Spinal cord (tissue), 10 donors: Measurements from ENCODE around the gene PRUNE2. TPM values are rescaled to one million over a fixed set of nuclear protein-coding genes. Genes with fewer than 3 reads are reported as not detected.

Experiments used
- DNase-seq, 6 donors: peaks; one replicate each; pipeline versions ENCODE4 v3.0.0 to v3.0.0-alpha.2; 2013 to 2015; ENCODE audit warnings: low spot score in 6 of 6, low read depth in 4 of 6
- H3K27ac ChIP-seq: one replicate; pipeline ENCODE4 v1.5.1; 2013; ENCODE audit warnings: low read depth, low read length, control low read depth
- H3K27me3 ChIP-seq: one replicate; pipeline ENCODE4 v1.6.1; 2013; ENCODE audit warnings: low read length; ENCODE audit not compliant: control insufficient read depth, insufficient read depth
- H3K36me3 ChIP-seq: one replicate; pipeline ENCODE4 v1.6.1; 2013; ENCODE audit warnings: low read length; ENCODE audit not compliant: control insufficient read depth, insufficient read depth
- H3K4me1 ChIP-seq: one replicate; pipeline ENCODE4 v1.6.1; 2013; ENCODE audit warnings: low read length; ENCODE audit not compliant: control insufficient read depth, insufficient read depth
- H3K4me3 ChIP-seq: one replicate; pipeline ENCODE4 v1.5.1; 2013; ENCODE audit warnings: low read depth, low read length, control low read depth
- H3K9me3 ChIP-seq: one replicate; pipeline ENCODE4 v1.6.1; 2013; ENCODE audit warnings: low read length; ENCODE audit not compliant: control insufficient read depth, insufficient read depth
- WGBS: methylation state at CpG from one replicate; pipeline ENCODE4 v1.1.5; 2013; ENCODE audit warnings: missing lambda C conversion rate; ENCODE audit not compliant: insufficient coverage; 5-methylcytosine and 5-hydroxymethylcytosine counted together
- polyA plus RNA-seq, 2 donors: library from polyadenylated mRNA; unstranded; fragments of 120-200 nt; gene quantifications; one replicate each; pipeline ENCODE4 v1.2.1, GENCODE V29; 2013; ENCODE audit not compliant: insufficient read length in 2 of 2
- total RNA-seq, 2 donors: library from RNA; depleted of rRNA in 1 of 2; stranded (reverse); fragments of 120-200 nt in 1 of 2; fragments of >200 nt in 1 of 2; gene quantifications; one replicate each; pipeline versions ENCODE4 v1.2.3 to v1.2.4, GENCODE V29; 2013 to 2014
- donor health status: healthy.

PRUNE2 gene
- total and polyA plus RNA-seq, 4 donors, result 19.7 to 166 (median 50.7) TPM

DNA sequence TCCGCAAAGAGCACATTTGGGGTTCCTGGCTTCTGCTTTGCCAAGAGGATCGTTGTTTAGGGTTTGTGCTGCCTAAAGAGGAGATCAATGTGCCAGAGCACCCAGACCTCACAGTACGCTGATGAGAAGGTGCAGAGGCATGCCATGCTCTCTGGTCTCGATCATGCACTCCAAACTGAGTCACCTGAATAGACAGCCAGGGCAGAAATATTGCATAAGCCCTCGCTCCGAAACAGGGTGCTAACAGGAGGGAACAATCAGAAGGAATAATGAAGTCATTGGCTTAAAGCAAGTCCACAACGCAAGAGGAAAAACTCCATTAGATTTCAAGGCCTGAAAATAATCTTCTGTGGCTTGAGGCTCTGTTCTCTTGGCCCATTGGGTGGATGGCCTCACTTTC lies 322.7 kb downstream of the PRUNE2 start:
- no peaks in the 10 kb centered on the region for H3K4me1 ChIP-seq
- H3K36me3 ChIP-seq, result no peaks in the 10 kb centered on the region
- no peak overlapping the region for H3K4me3 ChIP-seq
- no peak overlapping the region for H3K27ac ChIP-seq
- no peaks in the 10 kb centered on the region for H3K27me3 ChIP-seq
- 88% methylated on average over 7 of the region's 7 CpGs for WGBS
- DNase-seq, result no peak
- H3K9me3 ChIP-seq, result no peaks in the 10 kb centered on the region

DNA sequence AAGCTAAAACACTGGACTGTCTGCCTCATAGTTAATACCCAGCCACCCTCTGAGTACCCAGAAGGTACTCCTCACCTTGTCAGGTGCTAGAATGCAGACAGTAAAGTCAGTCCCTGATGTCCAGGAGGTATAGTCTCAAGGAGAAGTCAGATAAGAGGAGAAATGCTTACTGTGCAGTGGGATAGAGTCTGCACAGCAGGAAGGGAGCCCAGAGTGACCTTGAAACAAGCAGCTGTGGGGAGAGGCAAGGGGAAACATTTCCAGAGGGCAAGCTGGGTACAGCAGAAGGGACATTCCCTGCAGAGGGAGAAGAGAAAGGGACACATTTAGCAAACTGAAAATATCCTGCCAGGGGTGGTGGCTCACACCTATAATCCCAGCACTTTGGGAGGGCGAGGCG lies 324.2 kb downstream of the PRUNE2 start:
- H3K9me3 ChIP-seq, result no peaks in the 10 kb centered on the region

DNA sequence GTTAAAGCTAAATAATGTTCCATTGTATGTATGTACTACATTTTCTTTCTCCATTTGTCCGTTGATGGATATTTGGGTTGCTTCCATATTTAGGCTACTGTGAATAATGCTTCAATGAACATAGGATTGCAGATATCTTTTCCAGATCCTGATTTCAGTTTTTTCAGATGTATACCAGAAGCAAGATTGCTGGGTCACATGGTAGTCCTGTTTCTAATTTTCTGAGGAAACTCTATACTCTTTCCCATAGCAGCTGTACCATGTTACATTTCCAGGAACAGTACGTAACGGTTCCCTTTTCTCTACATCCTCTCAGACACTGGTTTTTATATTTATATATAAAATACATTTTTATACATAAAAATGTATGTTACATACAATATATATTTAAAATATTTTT lies 325.1 kb downstream of the PRUNE2 start:
- H3K4me1 ChIP-seq, result no peaks in the 10 kb centered on the region
- no peak overlapping the region for H3K4me3 ChIP-seq
- no peak for DNase-seq
- no peaks in the 10 kb centered on the region for H3K27me3 ChIP-seq
- no peak overlapping the region for H3K27ac ChIP-seq
- H3K9me3 ChIP-seq, result no peaks in the 10 kb centered on the region
- no peaks in the 10 kb centered on the region for H3K36me3 ChIP-seq
- no CpG with 5 or more reads among the region's 3 CpGs for WGBS

More for the DNA sequence above, 324.2 kb downstream of the PRUNE2 start:
- H3K4me3 ChIP-seq, result no peak overlapping the region
- H3K27me3 ChIP-seq, result no peaks in the 10 kb centered on the region
- no peaks in the 10 kb centered on the region for H3K4me1 ChIP-seq
- H3K36me3 ChIP-seq, result no peaks in the 10 kb centered on the region
- no CpG with 5 or more reads among the region's 2 CpGs for WGBS
- DNase-seq, result no peak
- H3K27ac ChIP-seq, result no peak overlapping the region

DNA sequence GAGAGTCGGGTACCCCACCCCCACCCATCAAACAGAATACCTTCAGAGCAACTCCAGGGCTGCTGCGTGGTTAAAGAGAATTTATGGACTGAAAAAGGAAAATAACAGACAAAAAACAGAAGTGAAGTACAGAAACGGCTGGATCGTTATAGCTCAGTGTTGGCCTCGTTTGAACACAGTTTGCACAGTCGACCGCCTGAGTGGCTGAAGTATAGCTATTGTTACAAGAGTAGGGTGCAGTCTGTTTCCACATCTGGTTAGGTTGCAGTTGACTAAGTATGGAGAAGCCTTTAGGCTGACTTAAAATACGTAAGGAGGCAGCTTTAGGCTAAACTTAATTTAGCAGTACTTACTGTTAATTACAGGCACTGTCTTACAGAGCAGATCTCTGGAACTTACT lies 325.7 kb downstream of the PRUNE2 start:
- no peaks in the 10 kb centered on the region for H3K36me3 ChIP-seq
- no peaks in the 10 kb centered on the region for H3K4me1 ChIP-seq
- DNase-seq, result peak in 1 of 6 donors; percentile 55
- H3K27me3 ChIP-seq, result no peaks in the 10 kb centered on the region
- H3K4me3 ChIP-seq, result no peak overlapping the region
- H3K9me3 ChIP-seq, result no peaks in the 10 kb centered on the region
- WGBS, result 28% methylated on average over 5 of the region's 8 CpGs
- no peak overlapping the region for H3K27ac ChIP-seq

DNA sequence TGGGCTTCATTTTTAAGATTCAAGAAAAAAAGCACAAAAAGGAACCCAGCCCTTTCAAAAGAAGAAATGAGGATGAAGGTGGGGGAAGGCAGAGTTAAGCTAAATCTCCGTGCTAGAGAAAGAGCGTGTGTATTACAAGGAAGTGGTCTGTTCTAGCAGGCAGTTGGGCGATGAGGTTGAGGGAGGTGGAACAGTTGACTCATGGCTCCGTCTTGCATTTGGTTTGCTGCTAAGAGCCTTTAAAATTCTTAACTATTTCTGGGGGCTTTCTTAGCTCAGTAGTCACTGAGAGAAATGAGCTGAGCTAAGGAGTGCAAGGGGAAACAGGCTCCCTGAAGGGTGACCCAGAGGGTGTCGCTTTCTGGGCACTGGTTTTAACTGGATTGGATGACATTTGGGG lies 329.6 kb downstream of the PRUNE2 start:
- Histone ChIP-seq H3K4me1 (no peaks in the 10 kb centered on the region), H3K4me3 (no peak overlapping the region), H3K9me3 (no peaks in the 10 kb centered on the region), H3K27me3 (no peaks in the 10 kb centered on the region), H3K27ac (no peak overlapping the region), H3K36me3 (no peaks in the 10 kb centered on the region)
- 80% methylated on average over 4 of the region's 5 CpGs for WGBS
- no peak for DNase-seq

DNA sequence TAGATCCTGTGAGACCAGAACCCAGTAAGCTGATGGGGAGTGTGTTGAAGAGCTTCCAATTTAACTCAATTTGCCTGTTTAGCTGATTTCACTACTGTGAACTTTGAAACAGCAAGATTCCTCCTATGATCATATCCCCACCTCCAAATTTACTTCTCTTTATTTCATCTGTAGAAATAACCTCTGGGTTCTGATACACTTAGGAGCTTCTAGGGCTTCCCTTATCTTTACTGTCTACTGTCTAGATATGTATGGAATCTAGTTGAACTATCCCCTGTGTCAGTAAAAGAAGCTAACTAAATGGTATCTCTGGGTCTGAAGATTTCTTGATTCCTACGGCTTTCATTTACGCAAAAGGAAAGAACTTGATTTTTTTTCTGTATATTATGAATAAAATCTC lies 330.2 kb downstream of the PRUNE2 start:
- Histone ChIP-seq H3K27me3 (no peaks in the 10 kb centered on the region), H3K36me3 (no peaks in the 10 kb centered on the region), H3K4me1 (no peaks in the 10 kb centered on the region), H3K4me3 (no peak overlapping the region), H3K27ac (no peak overlapping the region), H3K9me3 (no peaks in the 10 kb centered on the region)
- no peak for DNase-seq
- WGBS, result no CpG with 5 or more reads among the region's 2 CpGs

DNA sequence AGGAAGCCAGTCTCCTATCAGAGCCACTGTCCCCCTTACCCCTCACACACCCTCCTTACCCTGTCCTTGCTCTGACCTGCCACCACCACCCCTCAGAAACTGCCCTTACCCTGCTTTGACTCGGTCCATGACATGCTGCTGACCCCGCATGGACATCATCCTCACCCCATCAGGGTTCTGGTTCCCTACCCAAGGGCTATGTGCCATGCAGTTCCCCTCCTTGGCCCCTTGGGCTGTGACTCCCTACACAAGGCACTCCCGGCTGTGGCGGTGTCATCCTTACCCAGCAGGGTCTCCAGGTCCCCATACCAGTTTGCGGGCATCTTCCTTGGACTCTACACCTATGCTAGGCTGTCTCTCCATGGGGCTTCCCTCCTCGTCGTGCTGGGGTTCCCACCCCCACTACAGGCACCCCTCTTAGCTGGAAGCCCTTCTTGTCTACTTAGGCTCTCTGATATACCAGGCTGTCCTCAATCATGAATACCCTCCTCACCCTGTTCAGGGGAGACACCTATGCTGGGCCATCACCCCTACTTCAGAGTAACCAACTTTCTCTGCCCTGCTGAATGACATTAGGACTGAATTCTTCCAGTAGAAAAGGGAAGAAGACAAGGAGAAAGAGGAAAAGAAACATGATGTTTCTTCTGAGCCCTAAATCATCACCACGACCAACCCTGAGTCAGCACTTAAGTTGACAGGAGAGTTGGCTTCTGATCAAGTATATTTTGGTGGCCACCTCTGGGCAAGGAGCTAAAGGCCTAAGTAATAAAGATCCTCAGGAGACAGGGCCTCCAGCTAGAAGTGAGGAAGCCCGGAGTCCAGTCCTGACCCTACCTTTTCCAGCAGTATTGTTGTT lies 331.8 kb downstream of the PRUNE2 start:
- Histone ChIP-seq H3K4me1 (no peaks in the 10 kb centered on the region), H3K27ac (no peak overlapping the region), H3K4me3 (no peak overlapping the region), H3K9me3 (no peaks in the 10 kb centered on the region), H3K27me3 (no peaks in the 10 kb centered on the region), H3K36me3 (no peaks in the 10 kb centered on the region)
- no peak for DNase-seq
- WGBS, result 89% methylated on average over 7 of the region's 9 CpGs

DNA sequence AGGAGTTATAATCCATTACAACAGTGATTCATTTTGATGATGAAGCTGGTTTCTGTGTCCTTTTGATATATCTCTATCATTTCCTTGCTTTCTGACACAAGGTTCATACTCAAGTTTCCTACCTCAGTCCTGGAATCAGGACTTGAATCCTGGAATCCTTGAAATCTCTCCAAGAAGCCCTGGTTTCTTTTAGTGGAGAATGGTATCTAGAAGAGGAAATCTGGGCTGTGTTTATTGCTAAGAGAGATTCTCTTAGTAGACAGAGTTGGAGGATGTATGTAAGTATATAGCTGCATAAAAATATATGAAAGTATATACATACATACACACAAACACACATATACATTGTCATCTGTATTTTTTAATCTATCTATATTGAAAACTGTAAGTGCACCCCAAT lies 332.5 kb downstream of the PRUNE2 start:
- DNase-seq, result no peak
- Histone ChIP-seq H3K36me3 (no peaks in the 10 kb centered on the region), H3K27me3 (no peaks in the 10 kb centered on the region), H3K9me3 (no peaks in the 10 kb centered on the region), H3K27ac (no peak overlapping the region), H3K4me3 (no peak overlapping the region), H3K4me1 (no peaks in the 10 kb centered on the region)

DNA sequence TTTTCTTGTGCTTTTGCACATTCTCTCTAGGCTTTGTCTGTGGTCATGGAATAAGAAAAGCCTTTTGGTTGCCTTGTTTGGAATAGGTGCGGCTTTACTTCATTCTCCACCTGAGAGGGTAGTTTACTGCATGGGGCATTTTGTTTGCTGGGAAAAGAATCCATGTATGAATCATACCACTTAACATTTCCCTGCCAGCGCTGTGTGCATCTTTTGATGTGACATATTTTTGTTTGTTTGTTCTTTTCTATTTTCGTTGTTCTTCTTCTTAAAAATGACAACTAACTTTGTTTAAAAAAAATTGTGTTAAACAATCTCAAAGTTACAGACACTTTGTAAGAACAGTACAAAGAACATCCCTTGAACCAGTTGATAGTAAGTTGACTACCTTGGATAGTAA lies 333.8 kb downstream of the PRUNE2 start:
- Histone ChIP-seq H3K36me3 (no peaks in the 10 kb centered on the region), H3K27ac (no peak overlapping the region), H3K9me3 (no peaks in the 10 kb centered on the region), H3K4me1 (no peaks in the 10 kb centered on the region), H3K27me3 (no peaks in the 10 kb centered on the region), H3K4me3 (no peak overlapping the region)
- no CpG with 5 or more reads among the region's 3 CpGs for WGBS
- DNase-seq, result no peak

DNA sequence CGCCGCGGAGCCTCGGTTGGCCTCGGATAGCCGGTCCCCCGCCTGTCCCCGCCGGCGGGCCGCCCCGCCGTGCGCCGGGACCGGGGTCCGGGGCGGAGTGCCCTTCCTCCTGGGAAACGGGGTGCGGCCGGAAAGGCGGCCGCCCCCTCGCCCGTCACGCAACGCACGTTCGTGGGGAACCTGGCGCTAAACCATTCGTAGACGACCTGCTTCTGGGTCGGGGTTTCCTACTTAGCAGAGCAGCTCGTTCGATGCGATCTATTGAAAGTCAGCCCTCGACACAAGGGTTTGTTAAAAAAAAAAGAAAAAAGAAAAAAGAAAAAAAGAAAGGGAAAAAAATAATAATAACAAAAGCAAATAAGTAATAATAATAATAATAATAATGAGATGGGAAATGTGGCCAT lies 334.2 kb downstream of the PRUNE2 start:
- Histone ChIP-seq H3K4me1 (no peaks in the 10 kb centered on the region), H3K4me3 (peak overlapping the region; percentile 10), H3K9me3 (no peaks in the 10 kb centered on the region), H3K27ac (no peak overlapping the region), H3K36me3 (no peaks in the 10 kb centered on the region), H3K27me3 (no peaks in the 10 kb centered on the region)
- DNase-seq, result no peak
- WGBS, result 30% methylated on average over 35 of the region's 37 CpGs
